K562 (cell line): ENCODE measurements around the gene GLRX. TPM values are rescaled to one million over a fixed set of nuclear protein-coding genes. Genes with fewer than 3 reads are reported as not detected.

ENCODE experiments used
- ATAC-seq: fragments of 200-7000 bp; cut with Tn5 transposase; 3 replicates; pipeline ENCODE4 v1.9.1; 2020; ENCODE audit warnings: moderate library complexity
- BruUV-seq: library from RNA; stranded (reverse); fragments of 400-500 nt; replicated peaks from 2 replicates; lab custom pipeline; 2021; lab: Mats Ljungman, UMichigan
- CTCF ChIA-PET: fragments of 300-600 bp; formaldehyde crosslinking; extraction: SDS; loops from one replicate; lab custom pipeline; 2021; ENCODE audit warnings: low intra/inter-chr PET ratio; lab: Yijun Ruan, JAX
- POLR2A ChIA-PET: fragments of 300-600, 350-650 bp; sonication (Branson Sonifier 250); formaldehyde crosslinking; extraction: SDS; loops from one replicate; lab custom pipeline; 2021; ENCODE audit warnings: antibody characterized with exemption, inconsistent platforms; lab: Yijun Ruan, JAX
- DNase-seq, 4 experiments: peaks; one replicate each; pipeline versions ENCODE4 v3.0.0 to v3.0.0-alpha.2; 2011 to 2018; ENCODE audit warnings: low spot score in 3 of 4, mixed read lengths in 3 of 4; ENCODE audit errors: extremely low read depth in 1 of 4
- FAIRE-seq: peaks from 2 replicates; lab custom pipeline; 2011; peaks lifted over from hg19 to GRCh38; lab: Jason Lieb, UNC
- H2AFZ ChIP-seq: 2 replicates; pipeline ENCODE4 v1.6.0; 2011; ENCODE audit warnings: low read depth, low read length, control low read depth, inconsistent platforms
- H3K27ac ChIP-seq: fragments of 200-600 bp; 3 replicates; pipeline ENCODE4 v1.8.0; 2011; ENCODE audit warnings: low read depth, mild to moderate bottlenecking, control low read depth, inconsistent platforms, low read length, moderate library complexity, mixed read lengths; ENCODE audit errors: extremely low read depth
- H3K27me3 ChIP-seq, 2 experiments: fragments of 300-600 bp in 1 of 2; 2 replicates in 1 of 2; 3 replicates in 1 of 2; pipeline versions ENCODE4 v1.6.0 to v1.8.0; 2011; ENCODE audit warnings: inconsistent platforms in 2 of 2, low read length in 2 of 2, mild to moderate bottlenecking in 1 of 2, mixed read lengths in 1 of 2, moderate library complexity in 1 of 2; ENCODE audit not compliant: control insufficient read depth in 2 of 2, insufficient read depth in 2 of 2
- H3K36me3 ChIP-seq: fragments of 300-600 bp; 3 replicates; pipeline ENCODE4 v1.8.0; 2011; ENCODE audit warnings: mild to moderate bottlenecking, low read length, inconsistent platforms; ENCODE audit not compliant: control insufficient read depth, insufficient read depth
- H3K4me1 ChIP-seq, 2 experiments: fragments of 200-600 bp in 1 of 2; replicated peaks in 1 of 2; 2 replicates in 1 of 2; 3 replicates in 1 of 2; pipeline versions ENCODE4 v1.5.1 to v1.8.0; 2011; ENCODE audit warnings: inconsistent platforms in 2 of 2, low read length in 2 of 2, mild to moderate bottlenecking in 1 of 2, mixed read lengths in 1 of 2, moderate library complexity in 1 of 2; ENCODE audit not compliant: control insufficient read depth in 2 of 2, insufficient read depth in 2 of 2
- H3K4me2 ChIP-seq: 2 replicates; pipeline ENCODE4 v1.6.1; 2011; ENCODE audit warnings: low read length, control low read depth, inconsistent platforms, mixed read lengths; ENCODE audit not compliant: insufficient read depth
- H3K4me3 ChIP-seq: fragments of 200-600 bp; sonication (generic), shearing (Covaris generic); 2 replicates; pipeline ENCODE4 v1.5.1; 2016; ENCODE audit warnings: control low read depth, inconsistent platforms
- H3K79me2 ChIP-seq: fragments of 200-600 bp; 3 replicates; pipeline ENCODE4 v1.8.0; 2011; ENCODE audit warnings: low read length, inconsistent platforms; ENCODE audit not compliant: control insufficient read depth, insufficient read depth
- H3K9ac ChIP-seq, 2 experiments: 2 replicates each; pipeline versions ENCODE4 v1.6.0 to v1.6.1; 2011; ENCODE audit warnings: low read depth in 2 of 2, low read length in 2 of 2, control low read depth in 1 of 2, inconsistent platforms in 1 of 2, mild to moderate bottlenecking in 1 of 2, mixed read lengths in 1 of 2; ENCODE audit not compliant: insufficient read depth in 1 of 2
- H3K9me1 ChIP-seq: one replicate; pipeline ENCODE4 v1.6.0; 2011; ENCODE audit warnings: inconsistent platforms, mild to moderate bottlenecking, low read length, moderate library complexity; ENCODE audit not compliant: control insufficient read depth, insufficient read depth
- H3K9me3 ChIP-seq: replicated peaks from 2 replicates; pipeline ENCODE4 v1.5.1; 2011; ENCODE audit warnings: low read depth, low read length, inconsistent platforms; ENCODE audit not compliant: control insufficient read depth, insufficient read depth
- H4K20me1 ChIP-seq: replicated peaks from 2 replicates; pipeline ENCODE4 v1.6.1; 2011; ENCODE audit warnings: low read length, inconsistent platforms, mixed read lengths; ENCODE audit not compliant: control insufficient read depth, insufficient read depth
- PCBP2 ChIP-seq: fragments of 200-400 bp; formaldehyde crosslinking; IDR thresholded peaks from 2 replicates; pipeline ENCODE4 v1.6.1; 2018; ENCODE audit warnings: low read length, low read depth, mild to moderate bottlenecking, moderate library complexity; ENCODE audit not compliant: poor library complexity, severe bottlenecking
- ZC3H11A ChIP-seq: IDR thresholded peaks from 2 replicates; pipeline ENCODE4 v1.6.1; 2012; ENCODE audit warnings: low read depth, low read length, improper control_type of control experiment
- ZNF316 ChIP-seq: fragments of 450-650 bp; IDR thresholded peaks from 2 replicates; pipeline ENCODE4 v1.6.1; 2016
- WGBS: fragments of 100-300 bp; shearing (Covaris generic); methylation state at CpG from one replicate; pipeline ENCODE4 v1.1.6; 2016; ENCODE audit warnings: low coverage, mixed read lengths; ENCODE audit not compliant: insufficient coverage; ENCODE audit errors: missing lambda C conversion rate; 5-methylcytosine and 5-hydroxymethylcytosine counted together
- in situ Hi-C: fragments of 300-500 bp; cut with MboI; formaldehyde crosslinking; loops from 4 replicates; pipeline ENCODE4 v1.15.0; 2018; ENCODE audit warnings: inconsistent platforms, mixed read lengths
- intact Hi-C: fragments of 100-400 bp; cut with micrococcal nuclease; formaldehyde crosslinking; loops from 2 replicates; pipeline ENCODE4 v1.14.2; 2022
- polyA plus RNA-seq, 8 experiments: library from polyadenylated mRNA; depleted of rRNA in 4 of 8; stranded (reverse) in 5 of 8; unstranded in 3 of 8; fragments of >200 nt; fragmentation: Nextera tagmentation in 2 of 8; fragmentation: Illumina TruSeq in 1 of 8; extraction: Ambion mirVana in 2 of 8; extraction: Trizol in 1 of 8; gene quantifications; 2 replicates each; pipeline versions ENCODE4 v1.2.1 to v1.2.3, GENCODE V29; 2011 to 2014; ENCODE audit warnings: inconsistent platforms in 1 of 8, missing spikeins in 1 of 8
- total RNA-seq, 7 experiments: library from RNA; depleted of rRNA in 6 of 7; stranded (reverse); fragments of >200 nt in 6 of 7; fragmentation: Illumina TruSeq in 2 of 7; extraction: Trizol in 2 of 7; gene quantifications; 2 replicates each; pipeline versions ENCODE4 v1.2.1 to v1.2.3, GENCODE V29; 2011 to 2021; ENCODE audit warnings: low replicate concordance in 1 of 7
- TF ChIP-seq, protein P1 (sequence below): sonication (generic); formaldehyde crosslinking; IDR thresholded peaks from 2 replicates; pipeline ENCODE4 v1.8.1; 2023; ENCODE audit warnings: mild to moderate bottlenecking, missing genetic modification reagents

Gene GLRX
- total and polyA plus RNA-seq, 9 of the 15 experiments (the other 6 are each of a cell fraction or from before 2014, with no cell fraction given), result 2.3 to 11.2 (median 4.6) TPM

DNA sequence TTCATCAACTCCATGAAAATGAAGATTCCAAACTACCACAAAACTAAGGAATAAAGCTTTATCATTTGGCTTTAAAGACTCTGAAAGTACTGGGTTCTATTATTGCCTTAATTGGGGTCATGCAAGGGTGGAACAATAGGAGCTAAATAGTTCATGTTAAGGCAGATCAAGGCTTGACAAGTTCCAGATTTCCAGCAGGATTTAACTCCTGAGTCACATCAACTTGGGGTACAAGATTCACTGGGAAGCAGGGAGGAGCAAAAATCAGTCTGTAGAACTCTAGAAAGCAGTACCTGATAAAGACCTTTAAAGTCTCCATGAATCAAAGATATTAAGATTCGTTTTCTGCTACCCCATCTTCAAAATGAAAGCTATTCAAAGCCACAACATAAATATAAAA lies 41.9 kb upstream of the GLRX start:
- DNase-seq (no peak), ATAC-seq (no peak), FAIRE-seq (no peak)
- no peak overlapping the region for H3K4me3 ChIP-seq
- no peak overlapping the region for H3K9ac ChIP-seq
- no peaks in the 10 kb centered on the region for H4K20me1 ChIP-seq
- intact Hi-C loops (no loop called here), in situ Hi-C loops (loop anchor here (5.0 kb wide), 1 partner anchor 473 kb away; no protein-coding TSS in a partner anchor)
- H3K27ac ChIP-seq, result no peak overlapping the region
- TF ChIP-seq ZNF316, result no peak
- no peak for TF ChIP-seq ZC3H11A
- TF ChIP-seq, protein P1, sequence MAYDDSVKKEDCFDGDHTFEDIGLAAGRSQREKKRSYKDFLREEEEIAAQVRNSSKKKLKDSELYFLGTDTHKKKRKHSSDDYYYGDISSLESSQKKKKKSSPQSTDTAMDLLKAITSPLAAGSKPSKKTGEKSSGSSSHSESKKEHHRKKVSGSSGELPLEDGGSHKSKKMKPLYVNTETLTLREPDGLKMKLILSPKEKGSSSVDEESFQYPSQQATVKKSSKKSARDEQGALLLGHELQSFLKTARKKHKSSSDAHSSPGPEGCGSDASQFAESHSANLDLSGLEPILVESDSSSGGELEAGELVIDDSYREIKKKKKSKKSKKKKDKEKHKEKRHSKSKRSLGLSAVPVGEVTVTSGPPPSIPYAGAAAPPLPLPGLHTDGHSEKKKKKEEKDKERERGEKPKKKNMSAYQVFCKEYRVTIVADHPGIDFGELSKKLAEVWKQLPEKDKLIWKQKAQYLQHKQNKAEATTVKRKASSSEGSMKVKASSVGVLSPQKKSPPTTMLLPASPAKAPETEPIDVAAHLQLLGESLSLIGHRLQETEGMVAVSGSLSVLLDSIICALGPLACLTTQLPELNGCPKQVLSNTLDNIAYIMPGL (CRISPR knock-in tag), result no peak
- no peak for TF ChIP-seq PCBP2
- H2AFZ ChIP-seq, result no peak overlapping the region
- ChIA-PET POLR2A (interaction anchor here (0.8 kb wide), 1 partner anchor 34 kb away, joined by 3 read pairs; no protein-coding TSS in a partner anchor), CTCF (interaction anchor here (1.3 kb wide), 1 partner anchor 470 kb away, joined by 3 read pairs; no protein-coding TSS in a partner anchor)
- no peaks in the 10 kb centered on the region for H3K9me3 ChIP-seq
- no peaks in the 10 kb centered on the region for H3K9me1 ChIP-seq
- H3K27me3 ChIP-seq, result 0 out of 5 replicates have a peak, but pooled peaks cover 0 to 4% of the 10 kb centered on the region in 2 experiments
- no peaks in the 10 kb centered on the region for H3K79me2 ChIP-seq
- WGBS, result 0% methylated on average over 1 of the region's 1 CpG
- H3K4me2 ChIP-seq, result no peak overlapping the region
- peaks cover 0 to 7% of the 10 kb centered on the region in 2 experiments; a peak in 4 of 5 replicates for H3K4me1 ChIP-seq
- H3K36me3 ChIP-seq, result no peaks in the 10 kb centered on the region
- no TSS peak for BruUV-seq
